GM12892 (cell line): ENCODE measurements around the gene GSTM3.

Source experiments
- POLR2A ChIP-seq: IDR thresholded peaks from 2 replicates; pipeline ENCODE4 v1.6.1; 2011; ENCODE audit warnings: low read depth, low read length, control low read depth
- POLR2AphosphoS5 ChIP-seq: IDR thresholded peaks from 2 replicates; pipeline ENCODE4 v1.6.1; 2011; ENCODE audit warnings: low read depth, low read length, control low read depth
- TAF1 ChIP-seq: IDR thresholded peaks from 2 replicates; pipeline ENCODE4 v1.6.1; 2011; ENCODE audit warnings: low read depth, mild to moderate bottlenecking, control low read depth, low read length, borderline replicate concordance

DNA sequence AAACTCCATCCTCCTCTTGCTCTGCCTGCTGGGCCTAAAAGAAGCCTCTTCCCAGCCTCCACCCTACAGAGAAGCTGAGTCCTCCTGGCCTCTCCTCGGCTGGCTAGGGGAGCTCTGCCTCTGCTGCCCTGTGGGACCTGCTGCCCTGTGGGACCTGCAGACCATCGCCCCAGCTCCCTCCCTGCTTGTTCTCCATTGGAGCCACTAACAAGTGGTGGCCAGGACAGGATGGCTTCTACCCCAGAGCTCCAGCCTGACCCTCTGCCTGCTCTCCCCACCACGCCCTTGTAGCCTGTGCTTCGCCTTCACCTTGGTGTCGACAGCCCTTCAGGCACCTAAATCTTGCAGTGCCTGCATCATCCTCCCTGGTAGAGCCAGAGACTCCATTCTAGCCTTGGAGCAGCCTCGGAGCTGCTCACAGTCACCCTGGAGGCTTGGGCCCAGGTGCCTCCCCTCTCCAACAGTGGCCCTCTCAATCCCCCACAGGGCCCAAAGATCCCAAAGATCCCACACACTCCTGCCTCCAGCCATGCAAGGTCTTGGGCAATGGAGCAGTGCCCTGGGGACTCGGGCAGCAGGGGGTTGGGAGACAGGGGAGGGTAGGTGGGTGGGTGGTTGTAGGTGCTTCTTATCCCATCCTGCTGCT, 19.9 kb upstream of the GSTM3 start:
- TF ChIP-seq POLR2AphosphoS5: no peak
- TF ChIP-seq POLR2A: no peak
- no peak for TF ChIP-seq TAF1
